Prostate gland (tissue), 2 donors: ENCODE measurements around the gene HHEX. TPM values are rescaled to one million over a fixed set of nuclear protein-coding genes. Genes with fewer than 3 reads are reported as not detected.

ENCODE experiments used
- DNase-seq: peaks from one replicate; pipeline ENCODE4 v3.0.0-alpha.2; 2019; ENCODE audit warnings: low spot score
- H3K27ac ChIP-seq, 2 donors: fragments of 200-600 bp; sonication (generic); 2 replicates each; pipeline ENCODE4 v1.5.1; 2017 to 2019
- H3K27me3 ChIP-seq: fragments of 200-600 bp; sonication (generic); replicated peaks from 2 replicates; pipeline ENCODE4 v1.5.1; 2019; ENCODE audit not compliant: insufficient read depth
- H3K36me3 ChIP-seq, 2 donors: fragments of 200-600 bp; sonication (generic); 1 replicate in 1 of 2; 2 replicates in 1 of 2; pipeline versions ENCODE4 v1.5.1 to v1.8.1; 2017 to 2019
- H3K4me1 ChIP-seq: fragments of 200-600 bp; sonication (generic); replicated peaks from 2 replicates; pipeline ENCODE4 v1.5.1; 2019
- H3K4me3 ChIP-seq, 2 donors: fragments of 200-600 bp; sonication (generic); 2 replicates each; pipeline ENCODE4 v1.5.1; 2017 to 2019
- H3K9me3 ChIP-seq: fragments of 200-600 bp; sonication (generic); 2 replicates; pipeline ENCODE4 v1.5.1; 2017
- CTCF ChIP-seq, 4 experiments: fragments of 200-600 bp in 2 of 4; fragments of 450-650 bp in 2 of 4; sonication (generic) in 2 of 4; IDR thresholded peaks; 1 replicate in 3 of 4; 2 replicates in 1 of 4; pipeline ENCODE4 v1.5.1; 2016 to 2019; ENCODE audit warnings: antibody characterized with exemption in 4 of 4, mild to moderate bottlenecking in 2 of 4, moderate library complexity in 2 of 4
- POLR2A ChIP-seq: fragments of 450-650 bp; IDR thresholded peaks from one replicate; pipeline ENCODE4 v1.6.1; 2016; ENCODE audit warnings: antibody characterized with exemption, mild to moderate bottlenecking
- POLR2AphosphoS5 ChIP-seq: sonication (generic); formaldehyde crosslinking; IDR thresholded peaks from one replicate; pipeline ENCODE4 v1.6.1; 2017; ENCODE audit warnings: antibody characterized with exemption
- WGBS: methylation state at CpG from one replicate; pipeline ENCODE4 v1.1.5; 2018; 5-methylcytosine and 5-hydroxymethylcytosine counted together
- intact Hi-C: fragments of 100-400 bp; cut with DNase I; formaldehyde crosslinking; loops from one replicate; pipeline ENCODE4 v1.14.2; 2022
- total RNA-seq, 2 donors: library from RNA; depleted of rRNA; stranded (reverse); fragments of >200 nt; gene quantifications; one replicate each; pipeline ENCODE4 v1.1.0, GENCODE V29; 2016

HHEX gene
- total RNA-seq, 2 donors from 2014 or later: 3.0 to 6.6 TPM

GRCh38 chr10:92729886-92730285 is 40.1 kb downstream of the HHEX start:
- TF ChIP-seq CTCF (IDR thresholded peaks at IDR 0.05) (no peak), POLR2A (no peak), POLR2AphosphoS5 (no peak)
- WGBS: 74% methylated on average over 2 of the region's 2 CpGs
- no peak for DNase-seq

GRCh38 chr10:92732958-92733357 is 43.2 kb downstream of the HHEX start:
- Histone ChIP-seq H3K27ac (peak overlapping the region in 1 of 2 donors; percentile 53), H3K27me3 (no peaks in the 10 kb centered on the region), H3K4me1 (no peaks in the 10 kb centered on the region), H3K36me3 (no peaks in the 10 kb centered on the region), H3K9me3 (no peaks in the 10 kb centered on the region), H3K4me3 (no peak overlapping the region)
- intact Hi-C loops: no loop called here
- no peak for DNase-seq
- no peak for TF ChIP-seq POLR2AphosphoS5
- no peak for TF ChIP-seq CTCF (IDR thresholded peaks at IDR 0.05)
- 88% methylated on average over 2 of the region's 2 CpGs for WGBS

More at GRCh38 chr10:92729886-92730285, 40.1 kb downstream of the HHEX start:
- H3K9me3 ChIP-seq: no peaks in the 10 kb centered on the region
- H3K36me3 ChIP-seq: no peaks in the 10 kb centered on the region
- intact Hi-C loops: no loop called here
- no peaks in the 10 kb centered on the region for H3K4me1 ChIP-seq
- no peaks in the 10 kb centered on the region for H3K27me3 ChIP-seq
- no peak overlapping the region for H3K4me3 ChIP-seq
- no peak overlapping the region for H3K27ac ChIP-seq

GRCh38 chr10:92734301-92734700 is 44.5 kb downstream of the HHEX start:
- intact Hi-C loops: no loop called here
- no peak for DNase-seq
- Histone ChIP-seq H3K4me1 (no peaks in the 10 kb centered on the region), H3K36me3 (no peaks in the 10 kb centered on the region), H3K4me3 (no peak overlapping the region), H3K27me3 (no peaks in the 10 kb centered on the region), H3K27ac (no peak overlapping the region), H3K9me3 (no peaks in the 10 kb centered on the region)
- TF ChIP-seq POLR2A (no peak), POLR2AphosphoS5 (no peak), CTCF (IDR thresholded peaks at IDR 0.05) (no peak)

GRCh38 chr10:92735938-92736337 is 46.2 kb downstream of the HHEX start:
- Histone ChIP-seq H3K9me3 (no peaks in the 10 kb centered on the region), H3K36me3 (no peaks in the 10 kb centered on the region), H3K27me3 (no peaks in the 10 kb centered on the region), H3K27ac (no peak overlapping the region), H3K4me1 (no peaks in the 10 kb centered on the region), H3K4me3 (no peak overlapping the region)
- no peak for DNase-seq
- TF ChIP-seq POLR2A (no peak), CTCF (IDR thresholded peaks at IDR 0.05) (no peak), POLR2AphosphoS5 (no peak)
- 88% methylated on average over 3 of the region's 3 CpGs for WGBS
- intact Hi-C loops: no loop called here

- Histone ChIP-seq H3K36me3 (no peaks in the 10 kb centered on the region), H3K4me3 (no peak overlapping the region), H3K27me3 (no peaks in the 10 kb centered on the region), H3K4me1 (no peaks in the 10 kb centered on the region), H3K27ac (no peak overlapping the region), H3K9me3 (no peaks in the 10 kb centered on the region)
- intact Hi-C loops: no loop called here
- TF ChIP-seq CTCF (IDR thresholded peaks at IDR 0.05) (no peak), POLR2A (no peak), POLR2AphosphoS5 (no peak)
- WGBS: 74% methylated on average over 7 of the region's 7 CpGs
- DNase-seq: no peak
These were observed 47.7 kb downstream of the HHEX start for GRCh38 chr10:92737484-92737883.
